HEK293 (cell line): ENCODE results near the gene CPNE5.

Experiments used
- CTCF ChIP-seq: fragments of 450-650 bp; formaldehyde crosslinking; IDR thresholded peaks from 2 replicates; pipeline ENCODE4 v1.5.1; 2016; ENCODE audit warnings: missing biosample characterization, missing genetic modification characterization
- GLI4 ChIP-seq: fragments of 450-650 bp; formaldehyde crosslinking; IDR thresholded peaks from 2 replicates; pipeline ENCODE4 v1.5.1; 2016; ENCODE audit warnings: missing biosample characterization, missing genetic modification characterization
- KLF1 ChIP-seq: fragments of 450-650 bp; formaldehyde crosslinking; IDR thresholded peaks from 2 replicates; pipeline ENCODE4 v1.5.1; 2016; ENCODE audit warnings: missing biosample characterization, missing genetic modification characterization
- OSR2 ChIP-seq: fragments of 450-650 bp; formaldehyde crosslinking; IDR thresholded peaks from 2 replicates; pipeline ENCODE4 v1.5.1; 2016; ENCODE audit warnings: missing biosample characterization, missing genetic modification characterization
- PRDM1 ChIP-seq: fragments of 450-650 bp; formaldehyde crosslinking; IDR thresholded peaks from 2 replicates; pipeline ENCODE4; 2016; ENCODE audit warnings: missing biosample characterization, missing genetic modification characterization
- REST ChIP-seq: fragments of 450-650 bp; formaldehyde crosslinking; IDR thresholded peaks from 2 replicates; pipeline ENCODE4 v1.5.1; 2016; ENCODE audit warnings: missing biosample characterization, missing genetic modification characterization
- YY1 ChIP-seq: fragments of 450-650 bp; formaldehyde crosslinking; IDR thresholded peaks from 2 replicates; pipeline ENCODE4 v1.5.1; 2018; ENCODE audit warnings: missing biosample characterization, missing genetic modification characterization
- YY2 ChIP-seq: fragments of 450-650 bp; formaldehyde crosslinking; IDR thresholded peaks from 2 replicates; pipeline ENCODE4 v1.5.1; 2016; ENCODE audit warnings: missing biosample characterization, missing genetic modification characterization
- ZBTB49 ChIP-seq: fragments of 450-650 bp; formaldehyde crosslinking; IDR thresholded peaks from 2 replicates; pipeline ENCODE4 v1.5.1; 2016; ENCODE audit warnings: missing biosample characterization, missing genetic modification characterization, low read depth
- ZNF175 ChIP-seq: fragments of 450-650 bp; formaldehyde crosslinking; IDR thresholded peaks from 2 replicates; pipeline ENCODE4 v1.5.1; 2016; ENCODE audit warnings: missing biosample characterization, missing genetic modification characterization
- ZNF394 ChIP-seq: fragments of 450-650 bp; formaldehyde crosslinking; IDR thresholded peaks from 2 replicates; pipeline ENCODE4 v1.5.1; 2016; ENCODE audit warnings: missing biosample characterization, missing genetic modification characterization, mild to moderate bottlenecking, moderate library complexity, borderline replicate concordance
- ZNF423 ChIP-seq: fragments of 450-650 bp; formaldehyde crosslinking; IDR thresholded peaks from 2 replicates; pipeline ENCODE4 v1.5.1; 2016; ENCODE audit warnings: missing biosample characterization, missing genetic modification characterization
- ZNF626 ChIP-seq: fragments of 450-650 bp; sonication (Bioruptor Pico); formaldehyde crosslinking; IDR thresholded peaks from 2 replicates; pipeline ENCODE4 v1.5.1; 2018; ENCODE audit warnings: missing biosample characterization, missing genetic modification characterization, inconsistent platforms
- ZNF639 ChIP-seq: fragments of 450-650 bp; formaldehyde crosslinking; IDR thresholded peaks from 2 replicates; pipeline ENCODE4 v1.5.1; 2016; ENCODE audit warnings: missing biosample characterization, missing genetic modification characterization

- TF ChIP-seq CTCF (tag by site-specific recombination) (no peak), KLF1 (tag by site-specific recombination) (no peak), ZNF423 (tag by site-specific recombination) (no peak), ZNF175 (tag by site-specific recombination) (no peak), ZNF639 (no peak), GLI4 (tag by site-specific recombination) (no peak), PRDM1 (tag by site-specific recombination) (no peak), OSR2 (tag by site-specific recombination) (no peak), REST (tag by site-specific recombination) (no peak), ZNF394 (tag by site-specific recombination) (no peak), YY2 (no peak), ZNF626 (no peak), YY1 (no peak), ZBTB49 (no peak)
These were observed 52.0 kb downstream of the CPNE5 start for GRCh38 chr6:36787210-36787609.
